ENCODE data around the gene CDH22.

The CDH22 gene

DNA sequence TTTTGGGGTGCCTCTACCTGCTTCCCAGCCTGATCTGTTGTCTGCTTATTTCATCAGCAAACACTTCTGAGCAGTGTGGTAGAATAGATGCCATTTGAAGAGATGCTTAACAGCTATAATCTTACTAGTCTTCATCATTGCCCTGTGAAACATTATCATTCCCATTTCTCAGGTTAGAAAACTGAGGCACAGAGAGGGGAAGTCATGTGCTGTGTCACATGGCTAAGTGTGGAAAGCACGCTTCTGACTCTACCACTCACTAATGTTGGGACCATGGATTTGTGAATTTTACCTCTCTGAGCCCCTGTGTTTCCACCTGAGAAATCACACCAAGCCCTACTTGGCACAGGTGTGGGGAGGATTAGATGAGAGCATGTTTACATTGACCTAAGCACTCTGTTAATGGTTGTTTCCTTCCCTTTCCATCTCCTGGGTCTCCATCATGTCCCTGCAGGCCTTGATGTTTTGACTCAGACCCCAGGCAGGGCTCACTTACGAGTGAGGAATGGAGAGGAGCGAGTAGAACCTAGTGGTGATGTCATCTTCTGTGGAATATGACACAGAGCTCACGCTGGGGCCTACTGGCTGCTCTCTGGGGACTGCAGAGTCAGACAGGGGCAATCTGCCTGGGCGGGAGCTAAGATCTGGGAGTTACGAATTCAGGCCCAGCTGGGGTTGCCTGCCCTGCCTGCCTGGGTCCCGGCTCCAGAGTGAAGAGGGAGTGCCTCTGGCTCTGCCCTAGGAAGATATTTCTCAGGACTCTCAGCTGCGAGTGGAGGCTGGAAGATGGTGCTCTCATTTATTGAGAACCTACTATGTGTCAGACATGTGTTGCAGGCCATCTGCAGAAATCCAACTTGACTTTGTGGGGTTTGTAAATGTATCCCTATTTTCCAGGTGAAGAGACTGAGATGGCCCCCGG lies 64.3 kb downstream of the CDH22 start:
- H3K36me3 ChIP-seq (ENCODE audit: control insufficient read depth, insufficient read depth, low read length, severe bottlenecking): no peaks in the 10 kb centered on the region
- H3K4me1 ChIP-seq (ENCODE audit: control insufficient read depth, insufficient read depth, low read length): peaks cover 4% of the 10 kb centered on the region
- DNase-seq (ENCODE audit: low read depth): no peak
- H3K27me3 ChIP-seq (replicated peaks; ENCODE audit: control insufficient read depth, insufficient read depth, low read length): peaks cover 44% of the 10 kb centered on the region
- H3K4me3 ChIP-seq (ENCODE audit: low read length): no peak overlapping the region
- H3K9ac ChIP-seq (ENCODE audit: low read length): no peak overlapping the region
- H3K9me3 ChIP-seq (ENCODE audit: control insufficient read depth, low read length): no peaks in the 10 kb centered on the region

DNA sequence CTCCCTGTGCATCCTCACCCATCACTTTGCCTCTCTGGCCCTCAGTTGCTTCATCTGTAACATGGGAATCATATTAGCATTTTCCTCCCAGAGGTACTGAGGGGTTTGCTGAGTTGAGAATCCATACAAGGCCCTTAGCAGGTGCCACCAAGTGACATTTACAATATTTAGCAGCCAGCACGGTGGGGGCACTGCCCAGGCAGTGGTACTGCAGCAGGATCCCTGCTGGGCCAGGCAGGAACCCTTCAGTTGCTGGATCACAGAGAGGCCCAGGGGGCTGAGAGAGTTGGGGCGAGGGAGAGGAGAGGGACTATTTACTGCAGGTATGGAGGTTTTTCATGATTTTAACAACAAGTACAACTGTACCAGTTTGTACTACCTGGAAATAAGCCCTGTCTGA lies 65.9 kb downstream of the CDH22 start:
- Histone ChIP-seq H3K27me3 (replicated peaks; ENCODE audit: control insufficient read depth, insufficient read depth, low read length) (peaks cover 45% of the 10 kb centered on the region), H3K4me3 (ENCODE audit: low read length) (no peak overlapping the region), H3K9me3 (ENCODE audit: control insufficient read depth, low read length) (no peaks in the 10 kb centered on the region), H3K4me1 (ENCODE audit: control insufficient read depth, insufficient read depth, low read length) (peaks cover 4% of the 10 kb centered on the region), H3K9ac (ENCODE audit: low read length) (no peak overlapping the region), H3K36me3 (ENCODE audit: control insufficient read depth, insufficient read depth, low read length, severe bottlenecking) (no peaks in the 10 kb centered on the region)
- DNase-seq (ENCODE audit: low read depth): no peak

DNA sequence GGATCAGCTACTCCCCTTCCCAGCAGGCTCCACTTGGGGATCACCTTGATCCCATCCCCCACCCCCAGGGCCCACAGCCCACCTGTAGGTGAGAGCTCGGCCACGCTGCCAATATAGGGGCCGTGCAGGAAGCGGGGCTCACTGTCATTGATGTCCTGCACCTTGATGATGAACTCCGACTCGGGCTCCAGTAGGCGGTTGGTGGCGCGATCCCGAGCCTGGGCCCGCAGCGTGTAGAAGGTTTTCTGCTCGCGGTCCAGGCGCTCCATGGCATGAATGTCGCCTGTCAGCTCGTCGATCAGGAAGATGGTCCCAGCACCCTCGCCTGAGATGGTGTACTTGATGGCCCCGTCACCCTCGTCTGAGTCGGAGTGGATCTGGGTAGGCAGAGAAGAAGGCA lies 67.4 kb downstream of the CDH22 start:
- Histone ChIP-seq H3K27me3 (replicated peaks; ENCODE audit: control insufficient read depth, insufficient read depth, low read length) (peaks cover 40% of the 10 kb centered on the region), H3K9ac (ENCODE audit: low read length) (no peak overlapping the region), H3K4me3 (ENCODE audit: low read length) (no peak overlapping the region), H3K36me3 (ENCODE audit: control insufficient read depth, insufficient read depth, low read length, severe bottlenecking) (no peaks in the 10 kb centered on the region), H3K4me1 (ENCODE audit: control insufficient read depth, insufficient read depth, low read length) (peaks cover 4% of the 10 kb centered on the region), H3K9me3 (ENCODE audit: control insufficient read depth, low read length) (no peaks in the 10 kb centered on the region)
- DNase-seq (ENCODE audit: low read depth): no peak

DNA sequence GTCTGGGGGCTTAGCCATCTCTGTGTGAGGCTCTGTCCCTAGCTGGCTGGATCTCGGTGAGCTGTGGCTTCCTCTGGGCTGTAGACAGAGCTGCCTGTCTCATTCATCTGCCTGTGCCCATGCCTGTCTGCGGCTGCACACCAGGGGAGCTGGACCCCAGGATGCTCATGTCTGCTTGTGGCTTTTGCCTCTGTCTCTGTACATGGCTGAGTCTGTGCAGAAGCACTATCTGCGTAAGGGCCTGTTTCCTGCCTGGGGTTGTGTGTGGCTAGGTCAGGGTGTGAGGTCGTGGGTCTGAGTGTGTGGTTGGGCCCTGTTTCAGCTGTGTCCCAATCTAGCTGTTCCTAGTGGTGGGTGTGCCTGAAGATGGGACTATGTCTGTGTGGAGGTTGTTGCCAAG lies 68.2 kb downstream of the CDH22 start:
- no peaks in the 10 kb centered on the region for H3K36me3 ChIP-seq (ENCODE audit: control insufficient read depth, insufficient read depth, low read length, severe bottlenecking)
- H3K27me3 ChIP-seq (replicated peaks; ENCODE audit: control insufficient read depth, insufficient read depth, low read length): peaks cover 48% of the 10 kb centered on the region
- peaks cover 4% of the 10 kb centered on the region for H3K4me1 ChIP-seq (ENCODE audit: control insufficient read depth, insufficient read depth, low read length)
- H3K4me3 ChIP-seq (ENCODE audit: low read length): no peak overlapping the region
- no peak overlapping the region for H3K9ac ChIP-seq (ENCODE audit: low read length)
- H3K9me3 ChIP-seq (ENCODE audit: control insufficient read depth, low read length): no peaks in the 10 kb centered on the region
- DNase-seq (ENCODE audit: low read depth): no peak

DNA sequence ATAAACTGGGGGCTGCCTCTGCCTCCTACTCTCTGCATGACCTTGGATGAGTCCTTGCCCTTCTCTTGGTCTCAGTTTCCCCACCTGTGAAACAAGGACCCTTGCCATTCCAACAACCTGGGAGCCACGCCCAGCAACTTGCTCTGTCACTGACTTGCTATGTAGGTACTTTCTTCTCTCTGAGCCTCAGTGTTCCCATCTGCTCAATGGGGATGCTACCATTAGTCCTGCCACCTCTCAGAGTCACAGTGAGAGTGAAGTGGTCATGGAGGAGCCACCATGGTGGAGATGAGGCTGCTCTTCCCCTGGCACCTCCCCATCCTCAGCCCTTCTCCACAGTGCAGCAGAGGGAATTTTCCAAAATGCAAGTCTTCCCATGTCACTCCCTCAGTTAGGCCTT lies 70.6 kb downstream of the CDH22 start:
- no peaks in the 10 kb centered on the region for H3K36me3 ChIP-seq (ENCODE audit: control insufficient read depth, insufficient read depth, low read length, severe bottlenecking)
- no peaks in the 10 kb centered on the region for H3K9me3 ChIP-seq (ENCODE audit: control insufficient read depth, low read length)
- DNase-seq (ENCODE audit: low read depth): no peak
- peaks cover 63% of the 10 kb centered on the region for H3K27me3 ChIP-seq (replicated peaks; ENCODE audit: control insufficient read depth, insufficient read depth, low read length)
- H3K4me1 ChIP-seq (ENCODE audit: control insufficient read depth, insufficient read depth, low read length): no peaks in the 10 kb centered on the region
- no peak overlapping the region for H3K4me3 ChIP-seq (ENCODE audit: low read length)
- H3K9ac ChIP-seq (ENCODE audit: low read length): no peak overlapping the region

DNA sequence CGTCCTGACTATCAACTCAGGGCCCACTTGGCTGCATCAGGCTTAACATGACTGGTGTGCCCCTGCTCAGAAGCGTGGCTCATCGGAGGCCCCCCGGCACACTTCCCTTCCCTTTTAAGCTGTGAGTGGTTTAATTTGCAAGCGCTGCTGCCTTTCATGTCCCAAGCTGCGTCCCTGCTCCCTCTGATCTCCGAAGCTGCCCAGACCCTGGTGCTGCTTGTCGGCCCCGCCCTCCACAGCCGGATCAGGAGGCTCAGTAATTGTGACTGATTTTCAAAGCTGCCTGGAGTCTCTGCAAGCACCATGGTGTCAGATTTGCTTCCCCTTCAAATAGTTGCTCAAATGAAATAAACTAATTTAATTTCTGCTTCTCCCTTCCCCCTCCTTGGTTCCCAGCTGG lies 71.1 kb downstream of the CDH22 start:
- no peaks in the 10 kb centered on the region for H3K9me3 ChIP-seq (ENCODE audit: control insufficient read depth, low read length)
- no peak for DNase-seq (ENCODE audit: low read depth)
- no peak overlapping the region for H3K9ac ChIP-seq (ENCODE audit: low read length)
- H3K4me3 ChIP-seq (ENCODE audit: low read length): no peak overlapping the region
- H3K27me3 ChIP-seq (replicated peaks; ENCODE audit: control insufficient read depth, insufficient read depth, low read length): peaks cover 65% of the 10 kb centered on the region
- H3K4me1 ChIP-seq (ENCODE audit: control insufficient read depth, insufficient read depth, low read length): no peaks in the 10 kb centered on the region
- H3K36me3 ChIP-seq (ENCODE audit: control insufficient read depth, insufficient read depth, low read length, severe bottlenecking): no peaks in the 10 kb centered on the region

DNA sequence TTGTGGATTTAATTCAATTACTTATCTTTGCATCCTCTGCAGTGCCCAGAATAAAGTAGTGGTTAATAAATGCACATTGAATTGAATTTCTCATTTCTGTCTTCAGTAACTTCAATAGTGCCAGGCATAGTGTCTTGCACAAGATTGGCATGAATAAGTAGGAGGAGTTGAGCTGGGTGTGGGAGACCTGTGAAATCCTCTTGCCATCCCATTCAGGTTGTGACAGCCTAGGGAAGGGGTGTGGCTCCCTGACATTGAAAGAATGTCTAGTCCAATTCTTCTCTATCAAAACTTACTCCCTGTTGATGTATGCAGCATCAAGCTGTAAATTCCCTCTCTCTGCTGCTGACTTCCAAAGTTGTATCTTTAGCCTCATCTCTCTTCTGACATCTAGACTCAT lies 73.2 kb downstream of the CDH22 start:
- Histone ChIP-seq H3K36me3 (ENCODE audit: control insufficient read depth, insufficient read depth, low read length, severe bottlenecking) (no peaks in the 10 kb centered on the region), H3K4me3 (ENCODE audit: low read length) (no peak overlapping the region), H3K9ac (ENCODE audit: low read length) (no peak overlapping the region), H3K27me3 (replicated peaks; ENCODE audit: control insufficient read depth, insufficient read depth, low read length) (peaks cover 70% of the 10 kb centered on the region), H3K9me3 (ENCODE audit: control insufficient read depth, low read length) (no peaks in the 10 kb centered on the region), H3K4me1 (ENCODE audit: control insufficient read depth, insufficient read depth, low read length) (no peaks in the 10 kb centered on the region)
- no peak for DNase-seq (ENCODE audit: low read depth)

DNA sequence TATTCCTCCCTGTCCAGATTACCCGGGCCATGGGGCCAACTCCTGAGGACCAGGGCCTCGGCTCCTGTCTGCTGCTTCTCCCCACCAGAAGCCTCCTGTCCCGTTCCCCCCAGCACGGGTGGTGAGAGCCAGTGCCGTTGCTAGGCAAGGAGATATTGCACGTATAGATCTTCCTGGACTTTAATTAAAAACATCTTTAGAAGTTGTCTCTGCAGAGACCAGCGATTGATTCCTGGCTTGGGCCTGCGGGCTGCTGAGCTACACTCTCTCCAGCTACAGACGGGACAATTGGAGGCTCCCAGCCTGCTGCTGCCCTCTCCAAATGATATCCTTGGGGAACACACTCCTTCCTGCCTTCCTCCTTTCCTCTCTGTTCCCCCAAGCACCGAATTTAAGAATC lies 74.6 kb downstream of the CDH22 start:
- H3K9ac ChIP-seq (ENCODE audit: low read length): no peak overlapping the region
- peaks cover 64% of the 10 kb centered on the region for H3K27me3 ChIP-seq (replicated peaks; ENCODE audit: control insufficient read depth, insufficient read depth, low read length)
- H3K4me1 ChIP-seq (ENCODE audit: control insufficient read depth, insufficient read depth, low read length): no peaks in the 10 kb centered on the region
- H3K9me3 ChIP-seq (ENCODE audit: control insufficient read depth, low read length): no peaks in the 10 kb centered on the region
- DNase-seq (ENCODE audit: low read depth): no peak
- H3K36me3 ChIP-seq (ENCODE audit: control insufficient read depth, insufficient read depth, low read length, severe bottlenecking): no peaks in the 10 kb centered on the region
- no peak overlapping the region for H3K4me3 ChIP-seq (ENCODE audit: low read length)

DNA sequence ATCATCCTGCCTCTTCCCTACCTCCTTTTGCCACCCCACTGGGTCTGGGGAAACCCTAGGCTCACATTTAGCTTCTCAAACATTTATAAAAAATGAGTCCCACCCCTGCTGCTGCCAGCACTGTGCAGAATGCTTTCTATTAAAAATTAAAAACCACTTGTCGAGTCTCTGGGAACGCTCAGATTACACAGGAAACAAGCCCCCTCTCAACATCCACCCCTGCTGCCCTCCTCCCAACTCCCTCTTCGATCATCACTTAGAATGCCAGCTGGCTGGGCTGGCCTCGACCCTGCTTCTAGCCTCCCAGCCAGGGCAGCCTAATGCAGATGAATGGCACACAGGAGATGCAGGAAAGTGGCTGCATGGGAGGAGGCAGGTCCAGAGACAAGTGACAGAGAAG lies 75.8 kb downstream of the CDH22 start:
- Histone ChIP-seq H3K4me1 (ENCODE audit: control insufficient read depth, insufficient read depth, low read length) (no peaks in the 10 kb centered on the region), H3K9ac (ENCODE audit: low read length) (no peak overlapping the region), H3K9me3 (ENCODE audit: control insufficient read depth, low read length) (no peaks in the 10 kb centered on the region), H3K27me3 (replicated peaks; ENCODE audit: control insufficient read depth, insufficient read depth, low read length) (peaks cover 60% of the 10 kb centered on the region), H3K36me3 (ENCODE audit: control insufficient read depth, insufficient read depth, low read length, severe bottlenecking) (no peaks in the 10 kb centered on the region), H3K4me3 (ENCODE audit: low read length) (no peak overlapping the region)
- DNase-seq (ENCODE audit: low read depth): no peak

DNA sequence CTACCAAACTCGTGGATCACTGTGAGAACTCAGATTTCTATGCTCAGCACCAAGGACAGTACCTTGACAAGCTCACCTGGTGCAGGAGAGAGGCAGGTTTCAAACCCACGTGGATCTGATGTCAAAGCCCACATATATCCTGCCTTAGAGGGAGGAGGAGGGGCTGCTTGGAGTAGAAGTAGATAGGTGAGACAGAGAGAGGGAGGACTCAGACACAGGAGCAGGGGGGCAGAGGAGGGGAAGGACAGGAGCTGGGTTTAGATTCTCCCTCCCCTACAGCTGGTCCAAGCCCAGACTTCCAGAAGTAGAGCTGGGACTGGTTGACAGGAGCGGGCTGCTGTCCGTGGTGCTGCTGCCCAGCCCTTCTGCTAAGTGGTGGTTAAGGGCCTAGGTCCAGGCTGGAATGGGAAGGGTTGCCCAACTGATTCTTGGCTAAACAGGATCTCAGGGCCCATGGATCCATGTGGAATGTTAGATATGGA lies 77.5 kb downstream of the CDH22 start:
- Histone ChIP-seq H3K4me3 (ENCODE audit: low read length) (no peak overlapping the region), H3K27me3 (replicated peaks; ENCODE audit: control insufficient read depth, insufficient read depth, low read length) (peaks cover 55% of the 10 kb centered on the region), H3K4me1 (ENCODE audit: control insufficient read depth, insufficient read depth, low read length) (no peaks in the 10 kb centered on the region), H3K9ac (ENCODE audit: low read length) (no peak overlapping the region), H3K36me3 (ENCODE audit: control insufficient read depth, insufficient read depth, low read length, severe bottlenecking) (no peaks in the 10 kb centered on the region), H3K9me3 (ENCODE audit: control insufficient read depth, low read length) (no peaks in the 10 kb centered on the region)
- peak; percentile 34 for DNase-seq (ENCODE audit: low read depth)

DNA sequence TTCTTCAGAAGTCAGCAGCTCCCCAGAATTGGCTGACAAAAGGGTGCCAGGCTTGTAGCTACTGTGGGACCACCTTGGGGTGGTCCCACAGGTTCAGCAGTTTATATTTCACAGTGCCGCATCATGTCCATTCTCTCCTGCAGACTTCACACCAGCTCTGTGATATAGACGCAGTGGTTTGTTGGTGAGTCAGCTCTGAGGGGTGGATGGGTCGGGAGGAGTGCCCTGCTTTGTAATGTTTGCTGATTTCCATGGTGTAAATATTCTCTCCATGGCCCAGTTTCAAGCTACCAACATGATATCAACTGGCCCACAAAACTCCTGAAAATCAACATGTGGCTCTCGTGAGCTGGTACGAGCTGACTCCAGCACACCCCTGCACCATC lies 78.2 kb downstream of the CDH22 start:
- Histone ChIP-seq H3K9ac (ENCODE audit: low read length) (no peak overlapping the region), H3K4me1 (ENCODE audit: control insufficient read depth, insufficient read depth, low read length) (no peaks in the 10 kb centered on the region), H3K9me3 (ENCODE audit: control insufficient read depth, low read length) (no peaks in the 10 kb centered on the region), H3K36me3 (ENCODE audit: control insufficient read depth, insufficient read depth, low read length, severe bottlenecking) (no peaks in the 10 kb centered on the region), H3K27me3 (replicated peaks; ENCODE audit: control insufficient read depth, insufficient read depth, low read length) (peaks cover 51% of the 10 kb centered on the region), H3K4me3 (ENCODE audit: low read length) (no peak overlapping the region)
- DNase-seq (ENCODE audit: low read depth): no peak
